Neural cell (in vitro differentiated cells): ENCODE measurements around the gene PAOX.

Experiments
- CTCF ChIP-seq: fragments of 450-650 bp; IDR thresholded peaks from 2 replicates; pipeline ENCODE4 v1.5.1; 2014; ENCODE audit warnings: antibody characterized with exemption, mild to moderate bottlenecking, moderate library complexity; ENCODE audit not compliant: poor library complexity, severe bottlenecking
- EP300 ChIP-seq: fragments of 450-650 bp; conservative IDR thresholded peaks from 2 replicates; pipeline ENCODE4 v1.6.1; 2014; ENCODE audit warnings: antibody characterized with exemption, mild to moderate bottlenecking, moderate library complexity; ENCODE audit not compliant: poor library complexity, severe bottlenecking
- EZH2 ChIP-seq: fragments of 200-600, 300-800 bp; shearing (Covaris generic), sonication (generic); IDR thresholded peaks from 2 replicates; pipeline ENCODE4 v1.6.1; 2014; ENCODE audit warnings: antibody characterized with exemption, low read length, borderline replicate concordance, mild to moderate bottlenecking; ENCODE audit not compliant: insufficient read depth, poor library complexity, severe bottlenecking
- MXI1 ChIP-seq: fragments of 450-650 bp; conservative IDR thresholded peaks from 2 replicates; pipeline ENCODE4 v1.6.1; 2014; ENCODE audit warnings: antibody characterized with exemption, mild to moderate bottlenecking; ENCODE audit not compliant: poor library complexity, severe bottlenecking
- POLR2AphosphoS5 ChIP-seq: IDR thresholded peaks from 2 replicates; pipeline ENCODE4 v1.6.1; 2012
- RAD21 ChIP-seq: fragments of 450-650 bp; conservative IDR thresholded peaks from 2 replicates; pipeline ENCODE4 v1.6.1; 2014; ENCODE audit warnings: antibody characterized with exemption, mild to moderate bottlenecking, moderate library complexity
- REST ChIP-seq: IDR thresholded peaks from 2 replicates; pipeline ENCODE4 v1.6.1; 2012; ENCODE audit warnings: borderline replicate concordance
- SMC3 ChIP-seq: fragments of 450-650 bp; conservative IDR thresholded peaks from 2 replicates; pipeline ENCODE4 v1.6.1; 2014; ENCODE audit warnings: antibody characterized with exemption, mild to moderate bottlenecking, moderate library complexity; ENCODE audit not compliant: poor library complexity
- TAF1 ChIP-seq: IDR thresholded peaks from 2 replicates; pipeline ENCODE4 v1.6.1; 2012; ENCODE audit warnings: low read depth

GRCh38 chr10:133361773-133362441 is 17.2 kb upstream of the PAOX start:
- TF ChIP-seq CTCF (no peak), POLR2AphosphoS5 (no peak), REST (no peak), EZH2 (no peak), EP300 (no peak), MXI1 (no peak), TAF1 (no peak), RAD21 (no peak), SMC3 (no peak)
